ENCODE data around the gene ACTL7B.

The ACTL7B gene

GRCh38 chr9:108832179-108832500 is 23.6 kb downstream of the ACTL7B start:
- ChIA-PET CTCF (no interaction called here), POLR2A (no interaction called here)
- no peak for TF ChIP-seq FOXK2 (IDR thresholded peaks at IDR 0.05)
- TF ChIP-seq, protein P1, sequence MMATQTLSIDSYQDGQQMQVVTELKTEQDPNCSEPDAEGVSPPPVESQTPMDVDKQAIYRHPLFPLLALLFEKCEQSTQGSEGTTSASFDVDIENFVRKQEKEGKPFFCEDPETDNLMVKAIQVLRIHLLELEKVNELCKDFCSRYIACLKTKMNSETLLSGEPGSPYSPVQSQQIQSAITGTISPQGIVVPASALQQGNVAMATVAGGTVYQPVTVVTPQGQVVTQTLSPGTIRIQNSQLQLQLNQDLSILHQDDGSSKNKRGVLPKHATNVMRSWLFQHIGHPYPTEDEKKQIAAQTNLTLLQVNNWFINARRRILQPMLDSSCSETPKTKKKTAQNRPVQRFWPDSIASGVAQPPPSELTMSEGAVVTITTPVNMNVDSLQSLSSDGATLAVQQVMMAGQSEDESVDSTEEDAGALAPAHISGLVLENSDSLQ (IDR thresholded peaks at IDR 0.05), result no peak
- TF ChIP-seq TARDBP (IDR thresholded peaks at IDR 0.05), result no peak
- TF ChIP-seq NFRKB (IDR thresholded peaks at IDR 0.05), result no peak
- no peak for TF ChIP-seq CTBP1 (IDR thresholded peaks at IDR 0.05; ENCODE audit: borderline replicate concordance)
- no peak for TF ChIP-seq L3MBTL2 (conservative IDR thresholded peaks at IDR 0.05)
- no peak for TF ChIP-seq HDGF (IDR thresholded peaks at IDR 0.05; ENCODE audit: borderline replicate concordance)
- no peak for TF ChIP-seq SP1 (IDR thresholded peaks at IDR 0.05)
- no peak for TF ChIP-seq ARNT (IDR thresholded peaks at IDR 0.05)
- TF ChIP-seq LEF1 (IDR thresholded peaks at IDR 0.05; ENCODE audit: borderline replicate concordance), result no peak
- no peak for TF ChIP-seq ZNF384 (IDR thresholded peaks at IDR 0.05)
- TF ChIP-seq ELF4 (IDR thresholded peaks at IDR 0.05), result no peak
- no peak for TF ChIP-seq FOXM1 (IDR thresholded peaks at IDR 0.05; ENCODE audit: borderline replicate concordance)
- TF ChIP-seq BHLHE40 (IDR thresholded peaks at IDR 0.05; ENCODE audit: borderline replicate concordance), result no peak
- TF ChIP-seq SUZ12 (IDR thresholded peaks at IDR 0.05), result no peak
- no peak for TF ChIP-seq FOXA1 (IDR thresholded peaks at IDR 0.05)
- no peak for DNase-seq (ENCODE audit: extremely low spot score)

DNA sequence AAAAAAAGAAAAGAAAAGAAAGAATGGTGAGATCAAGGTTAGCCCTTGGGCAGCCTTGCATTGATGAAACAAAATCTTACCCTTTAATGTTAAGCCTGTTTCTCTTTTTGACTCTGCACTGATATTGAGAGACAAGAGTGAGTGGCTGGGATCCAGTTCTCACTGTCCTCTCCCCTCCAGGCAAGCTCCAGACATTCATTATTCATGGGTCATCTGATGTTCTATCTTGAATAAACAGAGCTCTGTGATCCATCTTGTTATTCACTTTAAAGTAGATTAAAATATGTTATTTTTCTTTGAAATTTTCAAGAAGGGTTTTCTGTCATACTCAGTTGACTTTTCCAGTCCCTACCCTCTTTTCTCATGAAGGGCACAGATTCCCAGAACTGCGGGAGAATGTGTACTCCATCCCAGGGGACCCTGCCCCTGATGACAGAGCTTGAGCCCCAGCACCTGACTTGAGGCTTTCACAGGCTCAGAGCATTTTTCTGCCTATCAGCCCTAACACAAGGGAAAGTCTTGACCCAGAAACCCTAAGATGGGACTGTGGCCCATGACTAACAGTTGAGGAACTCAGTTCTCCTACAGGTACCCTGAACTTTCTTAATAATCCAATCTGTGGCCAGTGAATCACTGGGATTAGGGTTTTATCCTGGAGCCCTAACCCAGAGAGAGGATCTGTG is 24.1 kb downstream of the ACTL7B start:
- ChIA-PET POLR2A (interaction anchor here (1.3 kb wide), 1 partner anchor 13 kb away, joined by 3 read pairs; no protein-coding TSS in a partner anchor), CTCF (no interaction called here)
- no peak for DNase-seq (ENCODE audit: extremely low spot score)
- TF ChIP-seq ZNF384 (IDR thresholded peaks at IDR 0.05) (no peak), CTBP1 (IDR thresholded peaks at IDR 0.05; ENCODE audit: borderline replicate concordance) (no peak), NFRKB (IDR thresholded peaks at IDR 0.05) (no peak), ARNT (IDR thresholded peaks at IDR 0.05) (no peak), FOXM1 (IDR thresholded peaks at IDR 0.05; ENCODE audit: borderline replicate concordance) (no peak), ELF4 (IDR thresholded peaks at IDR 0.05) (no peak), FOXK2 (IDR thresholded peaks at IDR 0.05) (no peak), SUZ12 (IDR thresholded peaks at IDR 0.05) (no peak), SP1 (IDR thresholded peaks at IDR 0.05) (no peak), LEF1 (IDR thresholded peaks at IDR 0.05; ENCODE audit: borderline replicate concordance) (no peak), HDGF (IDR thresholded peaks at IDR 0.05; ENCODE audit: borderline replicate concordance) (no peak), BHLHE40 (IDR thresholded peaks at IDR 0.05; ENCODE audit: borderline replicate concordance) (no peak), TARDBP (IDR thresholded peaks at IDR 0.05) (no peak), FOXA1 (IDR thresholded peaks at IDR 0.05) (no peak), L3MBTL2 (conservative IDR thresholded peaks at IDR 0.05) (no peak)
- TF ChIP-seq, protein P1 (IDR thresholded peaks at IDR 0.05), result no peak

DNA sequence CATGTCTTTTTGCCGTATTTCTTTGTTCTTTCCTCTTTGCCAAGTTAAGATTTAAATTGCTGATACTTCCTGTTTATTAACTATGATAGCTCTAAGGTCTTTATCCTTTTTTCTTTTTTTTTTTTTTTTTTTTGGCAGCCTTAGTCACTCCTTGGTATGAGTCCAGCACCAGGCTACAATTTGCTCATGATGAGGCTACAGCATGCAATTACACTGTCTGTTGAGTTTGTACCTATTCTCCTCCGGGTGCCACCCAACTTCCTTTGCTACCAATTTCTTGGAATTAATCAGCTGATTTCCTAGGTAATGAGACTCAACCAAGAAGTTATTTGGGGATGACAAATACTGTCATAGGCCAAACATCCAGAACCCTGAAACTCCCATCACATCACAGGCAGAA is 25.5 kb downstream of the ACTL7B start:
- no peak for DNase-seq (ENCODE audit: extremely low spot score)
- POLR2A ChIA-PET, result interaction anchor here (1.3 kb wide), 1 partner anchor 15 kb away, joined by 3 read pairs; no protein-coding TSS in a partner anchor
- CTCF ChIA-PET, result no interaction called here
- TF ChIP-seq NFRKB (IDR thresholded peaks at IDR 0.05) (no peak), ARNT (IDR thresholded peaks at IDR 0.05) (no peak), ELF4 (IDR thresholded peaks at IDR 0.05) (no peak), FOXA1 (IDR thresholded peaks at IDR 0.05) (no peak), FOXK2 (IDR thresholded peaks at IDR 0.05) (no peak), SUZ12 (IDR thresholded peaks at IDR 0.05) (no peak), HDGF (IDR thresholded peaks at IDR 0.05; ENCODE audit: borderline replicate concordance) (no peak), CTBP1 (IDR thresholded peaks at IDR 0.05; ENCODE audit: borderline replicate concordance) (no peak), BHLHE40 (IDR thresholded peaks at IDR 0.05; ENCODE audit: borderline replicate concordance) (no peak), LEF1 (IDR thresholded peaks at IDR 0.05; ENCODE audit: borderline replicate concordance) (no peak), L3MBTL2 (conservative IDR thresholded peaks at IDR 0.05) (no peak)
- TF ChIP-seq, protein P1 (IDR thresholded peaks at IDR 0.05), result no peak

- TF ChIP-seq TARDBP (IDR thresholded peaks at IDR 0.05) (no peak), L3MBTL2 (conservative IDR thresholded peaks at IDR 0.05) (no peak), ZNF384 (IDR thresholded peaks at IDR 0.05) (no peak)
- TF ChIP-seq, protein P1 (IDR thresholded peaks at IDR 0.05), result no peak
- ChIA-PET POLR2A (no interaction called here), CTCF (no interaction called here)
- no peak for DNase-seq (ENCODE audit: extremely low spot score)
Measured at GRCh38 chr9:108823829-108824228, 32.0 kb downstream of the ACTL7B start.

DNA sequence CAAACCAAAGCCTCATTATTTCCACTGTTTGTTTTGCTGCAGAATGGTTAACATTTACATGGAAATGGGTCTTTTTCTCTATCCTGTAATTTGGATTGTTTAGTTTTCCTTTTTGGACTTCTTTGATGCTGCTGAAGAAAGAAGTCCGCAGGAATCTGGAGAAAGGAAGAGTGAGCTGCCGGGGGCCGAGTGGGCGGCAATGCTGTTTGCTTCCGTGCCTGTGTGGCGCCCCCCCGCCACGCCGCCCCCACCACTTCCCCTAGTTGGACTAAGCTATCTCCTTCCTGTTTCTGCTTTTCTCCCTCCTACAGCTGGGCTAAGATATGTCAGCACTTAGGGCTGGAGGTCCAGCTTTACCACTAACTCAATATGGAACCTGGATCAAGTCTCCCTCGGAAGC is 39.7 kb downstream of the ACTL7B start:
- DNase-seq (ENCODE audit: extremely low spot score), result no peak
- ChIA-PET CTCF (interaction anchor here (0.7 kb wide), 1 partner anchor 233 kb away, joined by 6 read pairs; no protein-coding TSS in a partner anchor), POLR2A (no interaction called here)
- TF ChIP-seq TARDBP (IDR thresholded peaks at IDR 0.05), result no peak
- TF ChIP-seq CTBP1 (IDR thresholded peaks at IDR 0.05; ENCODE audit: borderline replicate concordance), result no peak
- no peak for TF ChIP-seq SUZ12 (IDR thresholded peaks at IDR 0.05)
- TF ChIP-seq NFRKB (IDR thresholded peaks at IDR 0.05), result no peak
- no peak for TF ChIP-seq ARNT (IDR thresholded peaks at IDR 0.05)
- no peak for TF ChIP-seq FOXA1 (IDR thresholded peaks at IDR 0.05)
- no peak for TF ChIP-seq FOXK2 (IDR thresholded peaks at IDR 0.05)
- no peak for TF ChIP-seq BHLHE40 (IDR thresholded peaks at IDR 0.05; ENCODE audit: borderline replicate concordance)
- no peak for TF ChIP-seq SP1 (IDR thresholded peaks at IDR 0.05)

All from HEK293T (cell line).